ENCODE data around the gene BCAR1.
"Not testable (repeated sequence)": the region's sequence is repeated elsewhere in the genome, so short reads cannot be mapped to it uniquely, and the experiment has no call there.

BCAR1 gene

GRCh38 chr16:75209944-75210343, 41.5 kb downstream of the BCAR1 start:
- no peak overlapping the region for H3K27ac ChIP-seq
- TF ChIP-seq ZFX (IDR thresholded peaks at IDR 0.05; ENCODE audit: borderline replicate concordance): no peak
- TF ChIP-seq, protein P1, sequence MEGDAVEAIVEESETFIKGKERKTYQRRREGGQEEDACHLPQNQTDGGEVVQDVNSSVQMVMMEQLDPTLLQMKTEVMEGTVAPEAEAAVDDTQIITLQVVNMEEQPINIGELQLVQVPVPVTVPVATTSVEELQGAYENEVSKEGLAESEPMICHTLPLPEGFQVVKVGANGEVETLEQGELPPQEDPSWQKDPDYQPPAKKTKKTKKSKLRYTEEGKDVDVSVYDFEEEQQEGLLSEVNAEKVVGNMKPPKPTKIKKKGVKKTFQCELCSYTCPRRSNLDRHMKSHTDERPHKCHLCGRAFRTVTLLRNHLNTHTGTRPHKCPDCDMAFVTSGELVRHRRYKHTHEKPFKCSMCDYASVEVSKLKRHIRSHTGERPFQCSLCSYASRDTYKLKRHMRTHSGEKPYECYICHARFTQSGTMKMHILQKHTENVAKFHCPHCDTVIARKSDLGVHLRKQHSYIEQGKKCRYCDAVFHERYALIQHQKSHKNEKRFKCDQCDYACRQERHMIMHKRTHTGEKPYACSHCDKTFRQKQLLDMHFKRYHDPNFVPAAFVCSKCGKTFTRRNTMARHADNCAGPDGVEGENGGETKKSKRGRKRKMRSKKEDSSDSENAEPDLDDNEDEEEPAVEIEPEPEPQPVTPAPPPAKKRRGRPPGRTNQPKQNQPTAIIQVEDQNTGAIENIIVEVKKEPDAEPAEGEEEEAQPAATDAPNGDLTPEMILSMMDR (IDR thresholded peaks at IDR 0.05): no peak

DNA sequence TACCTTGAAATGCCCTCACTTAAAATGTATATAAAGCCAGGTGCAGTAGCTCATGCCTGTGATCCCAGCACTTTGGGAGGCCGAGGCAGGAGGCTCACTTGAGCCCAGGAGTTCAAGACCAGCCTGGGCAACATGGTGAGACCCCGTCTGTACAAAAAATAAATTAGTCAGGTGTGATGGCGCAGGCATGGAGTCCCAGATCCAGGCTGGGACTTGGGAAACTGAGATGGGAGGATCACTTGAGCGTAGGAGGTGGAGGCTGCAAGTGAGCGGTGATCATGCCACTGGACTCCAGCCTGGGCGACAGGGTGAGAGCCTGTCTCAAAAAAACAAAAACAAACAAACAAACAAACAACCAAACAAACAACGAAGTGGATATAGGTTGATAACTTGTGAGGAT, 41.9 kb downstream of the BCAR1 start:
- H3K27ac ChIP-seq: not testable (repeated sequence)

GRCh38 chr16:75208861-75209505, 42.4 kb downstream of the BCAR1 start:
- TF ChIP-seq, protein P1 (IDR thresholded peaks at IDR 0.05): no peak
- no peak for TF ChIP-seq ZFX (IDR thresholded peaks at IDR 0.05; ENCODE audit: borderline replicate concordance)
- no peak overlapping the region for H3K27ac ChIP-seq

GRCh38 chr16:75208242-75208825, 43.1 kb downstream of the BCAR1 start:
- H3K27ac ChIP-seq: no peak overlapping the region
- TF ChIP-seq, protein P1 (IDR thresholded peaks at IDR 0.05): no peak
- no peak for TF ChIP-seq ZFX (IDR thresholded peaks at IDR 0.05; ENCODE audit: borderline replicate concordance)

DNA sequence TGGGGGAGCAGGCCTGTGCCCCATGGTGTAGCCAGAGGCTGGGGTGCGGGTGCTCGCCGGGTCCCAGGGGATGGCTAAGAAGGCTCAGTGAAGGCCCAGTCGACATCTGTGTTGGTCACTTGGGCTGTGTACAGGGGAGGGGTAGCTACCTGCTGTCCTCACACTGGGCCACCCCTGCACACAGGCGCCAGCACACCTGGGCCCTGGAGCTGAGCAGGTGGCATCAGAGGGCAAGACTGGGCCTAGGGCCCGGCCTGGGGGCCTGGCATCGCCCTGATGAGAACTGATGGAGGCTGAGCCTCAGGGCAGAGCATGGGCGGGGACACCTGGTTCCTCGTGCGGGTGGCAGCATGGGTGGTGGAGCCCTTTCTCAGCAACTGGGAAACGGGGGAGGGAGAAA, 43.6 kb downstream of the BCAR1 start:
- H3K27ac ChIP-seq: no peak overlapping the region

DNA sequence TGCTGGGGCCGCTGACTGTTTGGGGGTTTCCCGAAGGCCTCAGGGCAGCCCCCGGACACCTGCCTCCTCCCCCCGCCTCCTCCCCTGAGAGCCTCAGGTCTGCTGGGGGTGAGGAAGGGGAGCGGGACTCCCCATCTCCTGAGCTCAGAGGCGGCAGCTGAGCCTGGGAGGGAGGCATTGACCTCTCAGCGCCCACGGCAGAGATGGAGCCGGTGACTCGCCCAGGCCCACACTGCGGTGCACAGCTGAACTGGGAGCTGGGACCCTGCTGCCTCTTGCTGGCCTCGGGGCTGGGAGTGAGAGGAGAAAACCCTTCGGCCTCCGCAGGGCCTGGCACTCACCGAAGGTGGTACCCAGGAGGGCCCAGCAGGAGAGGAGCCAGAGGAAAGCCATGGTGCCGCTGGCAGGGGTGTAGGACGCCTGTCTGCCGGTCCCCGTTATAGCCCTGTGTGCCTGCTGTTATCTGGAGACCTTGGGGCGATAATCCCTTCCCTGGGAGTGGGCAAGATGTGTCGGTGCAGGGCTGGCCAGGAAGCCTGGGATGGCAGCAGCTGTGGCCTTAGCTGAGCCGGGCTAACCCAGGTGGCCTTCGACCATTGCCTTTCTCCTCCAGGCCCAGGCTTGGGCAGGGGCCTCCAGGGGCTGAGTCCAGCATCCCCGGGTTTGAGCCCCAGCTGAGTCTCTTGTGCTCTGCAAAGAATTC, 44.5 kb downstream of the BCAR1 start, which contains the start of gene CTRB2:
Gene CTRB2 (minus strand): TSS at position 413 of the 703 bp plus-strand sequence. CDS start 20 bp downstream, at position 393.
- no peak within 1 kb of the TSS for H3K27ac ChIP-seq
- TF ChIP-seq ZFX (IDR thresholded peaks at IDR 0.05; ENCODE audit: borderline replicate concordance): no peak
- TF ChIP-seq, protein P1 (IDR thresholded peaks at IDR 0.05): no peak

More for the DNA sequence above, 43.6 kb downstream of the BCAR1 start:
- TF ChIP-seq, protein P1 (IDR thresholded peaks at IDR 0.05): no peak
- no peak for TF ChIP-seq ZFX (IDR thresholded peaks at IDR 0.05; ENCODE audit: borderline replicate concordance)

DNA sequence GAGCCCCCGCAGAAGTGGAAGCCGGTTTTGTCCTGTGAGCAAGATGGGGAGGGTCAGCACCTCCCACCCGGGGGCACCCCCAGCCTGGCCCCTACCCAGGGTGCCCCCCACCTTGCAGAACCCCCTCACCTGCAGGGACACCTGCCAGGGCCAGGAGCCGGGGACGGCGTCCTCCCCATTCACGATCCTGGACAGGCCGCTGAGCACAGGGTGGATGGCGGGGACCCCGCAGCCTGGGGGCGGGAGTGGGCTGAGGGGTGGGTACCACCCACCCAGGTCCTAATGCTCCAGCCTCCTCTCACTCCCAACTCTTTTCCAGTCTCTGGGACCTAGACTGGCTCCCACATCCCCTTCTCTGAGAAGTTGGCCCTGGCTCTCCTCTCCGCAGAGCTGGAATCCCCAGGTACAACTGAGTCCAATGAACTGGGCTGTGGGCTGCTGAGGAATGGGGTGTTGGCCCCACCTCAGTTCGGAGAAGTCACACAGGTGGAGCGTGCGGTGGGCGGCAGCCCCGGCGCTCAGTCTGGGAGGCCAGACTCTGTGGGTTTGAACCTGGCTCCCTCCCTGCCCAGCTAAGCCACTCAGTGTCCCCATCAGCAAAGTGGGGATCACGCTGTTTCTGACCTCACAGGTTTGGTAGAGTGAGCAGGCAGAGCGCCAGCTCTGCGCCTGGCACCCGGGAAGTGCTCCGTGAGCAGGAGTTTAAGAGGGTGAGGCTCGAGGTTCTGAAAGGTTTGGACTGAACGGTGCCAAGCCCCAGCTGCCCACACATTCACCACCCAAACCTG, 45.3 kb downstream of the BCAR1 start:
- H3K27ac ChIP-seq: not testable (repeated sequence)

GRCh38 chr16:75205438-75205837, 46.0 kb downstream of the BCAR1 start:
- not testable (repeated sequence) for H3K27ac ChIP-seq

DNA sequence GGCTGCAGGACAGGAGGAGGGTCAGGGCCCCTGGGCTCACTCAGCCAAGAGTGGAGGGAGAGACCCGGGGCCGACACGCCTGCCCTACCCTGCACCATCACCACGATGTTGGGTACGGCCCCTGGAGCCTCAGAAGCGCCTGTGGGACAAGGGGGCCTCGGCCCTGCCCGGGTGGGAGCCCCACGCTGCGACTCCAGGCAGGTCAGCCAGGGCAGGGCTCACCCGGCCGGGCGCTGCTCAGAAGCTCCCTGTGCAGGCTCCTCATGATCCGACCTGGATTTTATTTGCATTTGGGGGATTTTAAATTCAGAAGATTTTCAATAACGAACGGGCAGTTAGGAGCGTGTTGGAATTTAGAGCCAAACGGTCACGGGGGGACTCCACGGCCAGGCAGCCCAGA, 46.5 kb downstream of the BCAR1 start:
- H3K27ac ChIP-seq: not testable (repeated sequence)

Measured in 22Rv1 (cell line).